LNCaP clone FGC (cell line): Measurements from ENCODE around the gene NRROS.

Source experiments
- DNase-seq: peaks from one replicate; pipeline ENCODE4 v3.0.0-alpha.2; 2011; ENCODE audit warnings: low read depth
- H3K4me3 ChIP-seq: 2 replicates; pipeline ENCODE4 v1.5.1; 2011; ENCODE audit warnings: mild to moderate bottlenecking, low read depth, low read length, control low read depth
- CTCF ChIP-seq: IDR thresholded peaks from 2 replicates; pipeline ENCODE4 v1.5.1; 2012; ENCODE audit warnings: mild to moderate bottlenecking; ENCODE audit not compliant: control insufficient read depth, insufficient read depth; ENCODE audit errors: extremely low read depth

Gene NRROS

DNA sequence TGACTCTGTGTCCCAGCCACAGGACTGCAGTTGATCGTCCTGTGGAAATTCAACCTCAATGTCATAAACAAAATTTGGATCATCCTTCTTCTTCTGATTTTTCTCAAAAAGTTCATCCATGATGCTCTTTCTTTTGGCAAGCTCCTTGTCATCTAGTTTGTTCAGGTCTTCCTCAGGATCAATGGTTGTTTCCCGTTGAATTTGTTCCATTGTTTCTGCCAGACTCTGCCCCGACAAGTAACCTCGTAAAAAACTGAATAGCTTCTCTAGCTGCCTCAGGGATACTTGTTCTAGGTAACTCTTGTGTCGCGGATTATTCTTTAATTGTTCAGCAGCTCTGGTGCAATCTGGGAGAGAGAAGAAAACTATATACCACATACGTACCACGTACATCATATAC lies 68.1 kb downstream of the NRROS start:
- DNase-seq = no peak
- TF ChIP-seq CTCF = no peak
- H3K4me3 ChIP-seq = no peak overlapping the region

- H3K4me3 ChIP-seq = no peak overlapping the region
- no peak for DNase-seq
- no peak for TF ChIP-seq CTCF
These were observed 69.0 kb downstream of the NRROS start for GRCh38 chr3:196708467-196708866.
